ENCODE results near the gene PDE1C.
"Not testable (repeated sequence)": the region's sequence is repeated elsewhere in the genome, so short reads cannot be mapped to it uniquely, and the experiment has no call there.

Gene PDE1C

GRCh38 chr7:31855530-31855929, 214.7 kb downstream of the PDE1C start:
- DNase-seq (ENCODE audit: low read depth in 2 of 2, low spot score in 1 of 2) = no peak

GRCh38 chr7:31853380-31853779, 216.8 kb downstream of the PDE1C start:
- no peak for DNase-seq (ENCODE audit: low read depth in 2 of 2, low spot score in 1 of 2)

GRCh38 chr7:31852462-31852861, 217.7 kb downstream of the PDE1C start:
- no peak for DNase-seq (ENCODE audit: low read depth in 2 of 2, low spot score in 1 of 2)

- no peak for DNase-seq (ENCODE audit: low read depth in 2 of 2, low spot score in 1 of 2)
Observed at GRCh38 chr7:31851119-31851518, 219.1 kb downstream of the PDE1C start.

- no peak for DNase-seq (ENCODE audit: low read depth in 2 of 2, low spot score in 1 of 2)
Observed at GRCh38 chr7:31850601-31851000, 219.6 kb downstream of the PDE1C start.

GRCh38 chr7:31850066-31850465, 220.1 kb downstream of the PDE1C start:
- no peak for DNase-seq (ENCODE audit: low read depth in 2 of 2, low spot score in 1 of 2)

- DNase-seq (ENCODE audit: low read depth in 2 of 2, low spot score in 1 of 2) = no peak
Observed at GRCh38 chr7:31835471-31835870, 234.7 kb downstream of the PDE1C start.

GRCh38 chr7:31833625-31834024, 236.6 kb downstream of the PDE1C start:
- DNase-seq (ENCODE audit: low read depth in 2 of 2, low spot score in 1 of 2) = not testable (repeated sequence)

GRCh38 chr7:31828520-31828919, 241.7 kb downstream of the PDE1C start:
- DNase-seq (ENCODE audit: low read depth in 2 of 2, low spot score in 1 of 2) = no peak

GRCh38 chr7:31825576-31825975, 244.6 kb downstream of the PDE1C start:
- no peak for DNase-seq (ENCODE audit: low read depth in 2 of 2, low spot score in 1 of 2)

GRCh38 chr7:31819031-31819430, 251.2 kb downstream of the PDE1C start:
- DNase-seq (ENCODE audit: low read depth in 2 of 2, low spot score in 1 of 2) = no peak

GRCh38 chr7:31816810-31817209, 253.4 kb downstream of the PDE1C start:
- DNase-seq (ENCODE audit: low read depth in 2 of 2, low spot score in 1 of 2) = no peak

- no peak for DNase-seq (ENCODE audit: low read depth in 2 of 2, low spot score in 1 of 2)
Observed at GRCh38 chr7:31815796-31816195, 254.4 kb downstream of the PDE1C start.

- no peak for DNase-seq (ENCODE audit: low read depth in 2 of 2, low spot score in 1 of 2)
Observed at GRCh38 chr7:31814187-31814586, 256.0 kb downstream of the PDE1C start.

GRCh38 chr7:31811650-31812461, 258.4 kb downstream of the PDE1C start:
- DNase-seq (ENCODE audit: low read depth in 2 of 2, low spot score in 1 of 2) = no peak

GRCh38 chr7:31805209-31805818, 264.9 kb downstream of the PDE1C start:
- DNase-seq (ENCODE audit: low read depth in 2 of 2, low spot score in 1 of 2) = no peak

- no peak for DNase-seq (ENCODE audit: low read depth in 2 of 2, low spot score in 1 of 2)
Observed at GRCh38 chr7:31796375-31796774, 273.8 kb downstream of the PDE1C start.

- no peak for DNase-seq (ENCODE audit: low read depth in 2 of 2, low spot score in 1 of 2)
Observed at GRCh38 chr7:31794851-31795344, 275.3 kb downstream of the PDE1C start.

- DNase-seq (ENCODE audit: low read depth in 2 of 2, low spot score in 1 of 2) = no peak
Observed at GRCh38 chr7:31791881-31792280, 278.3 kb downstream of the PDE1C start.

GRCh38 chr7:31788883-31789680, 281.1 kb downstream of the PDE1C start:
- DNase-seq (ENCODE audit: low read depth in 2 of 2, low spot score in 1 of 2) = no peak

- no peak for DNase-seq (ENCODE audit: low read depth in 2 of 2, low spot score in 1 of 2)
Observed at GRCh38 chr7:31788445-31788844, 281.8 kb downstream of the PDE1C start.

- DNase-seq (ENCODE audit: low read depth in 2 of 2, low spot score in 1 of 2) = no peak
Observed at GRCh38 chr7:31786326-31786725, 283.9 kb downstream of the PDE1C start.
